Gastrocnemius medialis (tissue), 4 donors: ENCODE measurements around the gene MSI2.

Experiments
- CTCF ChIP-seq, 5 experiments: fragments of 450-650 bp in 3 of 5; fragments of 200-600 bp in 2 of 5; sonication (generic) in 2 of 5; IDR thresholded peaks in 4 of 5; conservative IDR thresholded peaks in 1 of 5; 1 replicate in 4 of 5; 2 replicates in 1 of 5; pipeline ENCODE4 v1.5.1; 2016 to 2019; ENCODE audit warnings: antibody characterized with exemption in 5 of 5, mild to moderate bottlenecking in 3 of 5, moderate library complexity in 3 of 5
- POLR2A ChIP-seq, 2 donors: fragments of 450-650 bp; IDR thresholded peaks; one replicate each; pipeline ENCODE4 v1.6.1; 2017; ENCODE audit warnings: antibody characterized with exemption in 2 of 2, mild to moderate bottlenecking in 2 of 2, moderate library complexity in 2 of 2

- no peak for TF ChIP-seq CTCF (IDR thresholded peaks at IDR 0.05 in 4 of 5, conservative IDR thresholded peaks at IDR 0.05 in 1 of 5)
- TF ChIP-seq POLR2A (IDR thresholded peaks at IDR 0.05): no peak
Measured at GRCh38 chr17:57485916-57486881, 229.9 kb downstream of the MSI2 start.
